Cardiac fibroblast (primary cell): Measurements from ENCODE around the gene SIM2.

Source experiments
- DNase-seq, 2 donors: peaks; one replicate each; pipeline versions ENCODE4 v3.0.0 to v3.0.0-alpha.2; 2010; ENCODE audit warnings: low read depth in 2 of 2
- H3K4me3 ChIP-seq, 2 donors: replicated peaks in 1 of 2; 1 replicate in 1 of 2; 2 replicates in 1 of 2; pipeline ENCODE4 v1.5.1; 2011; ENCODE audit warnings: low read depth in 2 of 2, low read length in 2 of 2, mild to moderate bottlenecking in 2 of 2, moderate library complexity in 1 of 2
- CTCF ChIP-seq: IDR thresholded peaks from one replicate; pipeline ENCODE4 v1.5.1; 2011; ENCODE audit warnings: low read depth, mild to moderate bottlenecking, low read length, inconsistent platforms

Gene SIM2

GRCh38 chr21:36696390-36697059 lies 2.4 kb upstream of the SIM2 start:
- no peak overlapping the region for H3K4me3 ChIP-seq

GRCh38 chr21:36697060-36697850 lies 1.7 kb upstream of the SIM2 start:
- TF ChIP-seq CTCF = no peak
- H3K4me3 ChIP-seq = no peak overlapping the region
- no peak for DNase-seq

More at GRCh38 chr21:36696390-36697059, 2.4 kb upstream of the SIM2 start:
- no peak for TF ChIP-seq CTCF
- DNase-seq = no peak

GRCh38 chr21:36697851-36698384 lies 997 bp upstream of the SIM2 start:
- TF ChIP-seq CTCF = no peak
- no peak for DNase-seq
- H3K4me3 ChIP-seq = peak overlapping the region in 1 of 2 donors; percentile 51

- H3K4me3 ChIP-seq = peak overlapping the region in 1 of 2 donors; percentile 51
- no peak for TF ChIP-seq CTCF
- DNase-seq = no peak
Measured at GRCh38 chr21:36698385-36698980, 432 bp upstream of the SIM2 start.

GRCh38 chr21:36699546-36700294 lies 805 bp downstream of the SIM2 start:
- TF ChIP-seq CTCF = no peak
- peak overlapping the region in 1 of 2 donors; percentile 51 for H3K4me3 ChIP-seq
- no peak for DNase-seq

- no peak for DNase-seq
- TF ChIP-seq CTCF = no peak
- peak overlapping the region in 1 of 2 donors; percentile 51 for H3K4me3 ChIP-seq
Measured at GRCh38 chr21:36700295-36700970, 1.5 kb downstream of the SIM2 start.
